ENCODE data around the gene NGF.

The NGF gene

DNA sequence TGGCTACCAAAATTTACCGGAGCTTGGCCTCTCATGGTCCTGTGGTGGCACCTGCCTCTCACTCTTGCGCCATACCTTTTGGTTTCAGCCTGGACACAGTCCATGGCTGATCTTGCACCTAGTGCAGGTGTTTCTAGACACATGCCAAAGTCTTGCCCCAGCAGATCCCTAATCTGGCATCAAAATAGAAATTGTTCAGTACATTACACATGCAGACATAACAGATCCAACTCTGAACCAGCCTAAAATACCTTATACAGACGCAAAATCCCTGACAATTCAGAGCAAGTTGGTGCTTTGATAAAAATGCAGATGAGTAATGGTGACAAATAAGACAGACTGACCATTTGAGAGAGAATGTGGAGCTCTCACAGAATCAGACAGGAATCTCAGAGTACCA is 44.1 kb downstream of the NGF start:
- TF ChIP-seq, protein P1, sequence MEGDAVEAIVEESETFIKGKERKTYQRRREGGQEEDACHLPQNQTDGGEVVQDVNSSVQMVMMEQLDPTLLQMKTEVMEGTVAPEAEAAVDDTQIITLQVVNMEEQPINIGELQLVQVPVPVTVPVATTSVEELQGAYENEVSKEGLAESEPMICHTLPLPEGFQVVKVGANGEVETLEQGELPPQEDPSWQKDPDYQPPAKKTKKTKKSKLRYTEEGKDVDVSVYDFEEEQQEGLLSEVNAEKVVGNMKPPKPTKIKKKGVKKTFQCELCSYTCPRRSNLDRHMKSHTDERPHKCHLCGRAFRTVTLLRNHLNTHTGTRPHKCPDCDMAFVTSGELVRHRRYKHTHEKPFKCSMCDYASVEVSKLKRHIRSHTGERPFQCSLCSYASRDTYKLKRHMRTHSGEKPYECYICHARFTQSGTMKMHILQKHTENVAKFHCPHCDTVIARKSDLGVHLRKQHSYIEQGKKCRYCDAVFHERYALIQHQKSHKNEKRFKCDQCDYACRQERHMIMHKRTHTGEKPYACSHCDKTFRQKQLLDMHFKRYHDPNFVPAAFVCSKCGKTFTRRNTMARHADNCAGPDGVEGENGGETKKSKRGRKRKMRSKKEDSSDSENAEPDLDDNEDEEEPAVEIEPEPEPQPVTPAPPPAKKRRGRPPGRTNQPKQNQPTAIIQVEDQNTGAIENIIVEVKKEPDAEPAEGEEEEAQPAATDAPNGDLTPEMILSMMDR (IDR thresholded peaks at IDR 0.05; ENCODE audit: control insufficient read depth, extremely low read depth, insufficient read depth) = no peak
- no peak overlapping the region for H3K4me3 ChIP-seq (ENCODE audit: low read depth, low read length)
- DNase-seq (ENCODE audit: low read depth) = no peak

DNA sequence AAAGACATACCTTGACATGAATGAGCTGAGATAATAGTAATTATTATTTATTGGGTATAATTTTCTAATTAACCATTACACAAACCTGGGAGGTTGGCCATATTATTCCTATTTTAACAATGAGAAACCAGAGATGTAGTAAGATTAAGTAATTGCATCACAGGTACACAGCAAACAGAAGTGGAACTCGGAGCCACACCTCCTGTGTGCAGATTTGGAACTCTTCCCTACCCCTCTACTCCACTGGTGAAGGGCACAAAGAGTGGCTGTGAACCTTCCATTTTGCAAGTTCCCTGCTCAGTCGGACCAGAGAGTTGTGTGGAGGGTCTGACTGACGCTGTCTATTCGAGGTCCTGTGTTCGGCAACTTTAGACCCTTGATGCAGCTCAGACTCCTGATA is 45.0 kb downstream of the NGF start:
- DNase-seq (ENCODE audit: low read depth) = peak; percentile 34
- H3K4me3 ChIP-seq (ENCODE audit: low read depth, low read length) = no peak overlapping the region
- TF ChIP-seq, protein P1 (IDR thresholded peaks at IDR 0.05; ENCODE audit: control insufficient read depth, extremely low read depth, insufficient read depth) = no peak

DNA sequence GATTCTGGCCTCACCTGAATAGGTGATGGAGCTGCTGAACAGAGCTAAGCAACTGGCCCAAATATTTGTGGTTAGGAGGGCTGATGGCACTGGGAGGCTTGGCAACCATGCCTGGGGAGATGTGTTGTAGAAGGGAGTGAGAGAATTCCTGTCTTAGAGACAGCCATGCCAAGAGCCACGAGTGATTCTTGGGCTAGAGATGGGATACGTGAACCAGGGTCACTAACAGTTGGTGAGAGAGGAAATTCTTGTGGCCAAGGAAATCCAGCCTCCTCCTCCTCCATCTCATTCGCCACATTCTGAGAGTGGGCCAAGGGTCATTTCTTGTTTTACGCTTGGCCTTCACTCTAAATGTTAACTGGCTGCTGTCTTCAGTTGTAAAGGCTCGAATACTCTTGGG is 46.3 kb downstream of the NGF start:
- no peak overlapping the region for H3K4me3 ChIP-seq (ENCODE audit: low read depth, low read length)
- TF ChIP-seq, protein P1 (IDR thresholded peaks at IDR 0.05; ENCODE audit: control insufficient read depth, extremely low read depth, insufficient read depth) = no peak
- DNase-seq (ENCODE audit: low read depth) = no peak

DNA sequence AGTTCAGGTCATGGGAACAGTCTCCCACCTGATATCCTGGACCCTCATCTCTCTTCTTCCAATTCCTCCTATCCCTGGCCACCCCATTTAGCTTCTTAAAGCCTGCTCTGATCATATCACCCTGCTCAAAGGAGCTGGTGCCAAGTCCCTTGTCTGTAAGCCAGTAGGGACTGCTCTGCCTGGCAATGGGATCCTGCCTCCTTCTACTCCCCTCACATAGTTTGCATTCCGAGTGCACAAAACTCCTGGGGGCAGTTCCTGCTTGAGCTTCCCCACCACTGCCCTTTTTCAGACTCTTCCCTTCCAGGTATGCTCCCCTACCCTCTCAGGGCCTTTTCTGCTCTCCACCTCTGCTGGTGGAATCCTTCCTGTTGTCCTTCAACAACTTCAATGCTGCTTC is 48.1 kb downstream of the NGF start:
- TF ChIP-seq, protein P1 (IDR thresholded peaks at IDR 0.05; ENCODE audit: control insufficient read depth, extremely low read depth, insufficient read depth) = no peak
- DNase-seq (ENCODE audit: low read depth) = no peak
- no peak overlapping the region for H3K4me3 ChIP-seq (ENCODE audit: low read depth, low read length)

DNA sequence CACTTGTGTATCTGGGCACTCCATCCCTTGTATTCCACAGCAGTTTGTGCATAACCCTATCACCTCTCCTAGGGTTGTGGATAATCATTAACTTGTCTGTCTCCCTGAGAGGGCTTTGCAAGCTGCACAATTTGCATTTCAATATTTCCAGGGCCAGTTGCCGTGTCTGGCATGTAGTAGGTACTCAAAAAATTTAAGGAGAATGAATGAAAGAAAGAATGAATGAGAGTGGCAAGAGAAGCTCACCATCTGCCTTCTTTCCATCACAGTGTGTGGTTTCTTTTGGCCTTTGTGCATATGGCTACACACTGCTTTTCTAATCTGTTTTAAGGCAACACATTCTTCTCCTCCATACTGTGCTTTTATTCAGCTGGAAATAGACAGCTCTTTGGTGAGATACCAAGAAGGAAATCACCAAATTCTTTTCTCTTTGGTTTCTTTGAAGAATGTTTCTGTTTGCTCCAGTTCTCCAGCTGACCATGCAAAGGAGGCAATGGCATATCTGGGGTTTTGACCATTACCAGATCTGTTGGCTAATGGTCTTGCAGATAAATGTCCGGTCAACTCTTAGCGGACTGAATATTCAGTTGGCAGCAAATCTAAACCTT is 49.4 kb downstream of the NGF start:
- DNase-seq (ENCODE audit: low read depth) = no peak
- no peak overlapping the region for H3K4me3 ChIP-seq (ENCODE audit: low read depth, low read length)
- TF ChIP-seq, protein P1 (IDR thresholded peaks at IDR 0.05; ENCODE audit: control insufficient read depth, extremely low read depth, insufficient read depth) = no peak

DNA sequence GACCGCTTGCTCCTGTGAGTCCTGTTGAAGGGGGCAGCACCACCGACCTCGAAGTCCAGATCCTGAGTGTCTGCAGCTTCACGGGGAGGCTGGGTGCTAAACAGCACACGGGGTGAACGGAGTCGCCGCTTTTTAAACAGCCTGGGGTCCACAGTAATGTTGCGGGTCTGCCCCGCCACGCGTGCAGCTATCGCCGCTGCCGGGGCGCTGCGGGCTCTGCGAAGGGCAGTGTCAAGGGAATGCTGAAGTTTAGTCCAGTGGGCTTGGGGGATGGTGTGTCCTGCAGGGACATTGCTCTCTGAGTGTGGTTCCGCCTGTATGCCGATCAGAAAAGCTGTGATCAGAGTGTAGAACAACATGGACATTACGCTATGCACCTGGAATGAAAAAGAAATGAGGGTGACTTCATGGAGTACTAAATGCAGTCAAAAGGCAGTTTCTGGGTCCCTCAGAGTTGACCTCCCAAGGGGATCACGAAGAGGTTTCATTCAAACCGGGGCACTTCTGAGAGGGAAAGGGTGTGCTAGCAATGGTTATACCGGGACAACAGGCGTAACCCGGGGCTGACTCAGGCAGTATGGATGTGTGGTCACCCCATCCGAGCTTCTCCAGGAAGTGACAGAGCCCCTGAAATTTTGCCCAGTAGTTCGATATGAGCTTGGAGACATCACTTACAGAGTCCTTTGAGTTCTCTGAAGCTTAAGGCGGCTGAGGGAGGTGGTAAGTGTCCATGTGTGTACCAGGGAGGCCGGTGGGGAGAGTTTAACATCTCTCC is 51.4 kb downstream of the NGF start:
- no peak for DNase-seq (ENCODE audit: low read depth)

More for the DNA sequence above, 51.4 kb downstream of the NGF start:
- H3K4me3 ChIP-seq (ENCODE audit: low read depth, low read length) = no peak overlapping the region
- TF ChIP-seq, protein P1 (IDR thresholded peaks at IDR 0.05; ENCODE audit: control insufficient read depth, extremely low read depth, insufficient read depth) = no peak
